HEK293T (cell line): ENCODE measurements around the gene NXPE3.

ENCODE experiments used
- ELF4 ChIP-seq: fragments of 450-650 bp; IDR thresholded peaks from 2 replicates; pipeline ENCODE4 v1.6.1; 2017; ENCODE audit warnings: antibody characterized with exemption
- FOXA1 ChIP-seq: fragments of 450-650 bp; IDR thresholded peaks from 2 replicates; pipeline ENCODE4 v1.6.1; 2016; ENCODE audit warnings: mild to moderate bottlenecking
- FOXM1 ChIP-seq: fragments of 450-650 bp; IDR thresholded peaks from 2 replicates; pipeline ENCODE4 v1.6.1; 2017; ENCODE audit warnings: mild to moderate bottlenecking, borderline replicate concordance
- HDGF ChIP-seq: fragments of 450-650 bp; IDR thresholded peaks from 2 replicates; pipeline ENCODE4 v1.6.1; 2017; ENCODE audit warnings: antibody characterized with exemption, borderline replicate concordance
- SP1 ChIP-seq: fragments of 450-650 bp; IDR thresholded peaks from 2 replicates; pipeline ENCODE4 v1.6.1; 2017
- ZNF384 ChIP-seq: fragments of 450-650 bp; IDR thresholded peaks from 2 replicates; pipeline ENCODE4 v1.6.1; 2016

DNA sequence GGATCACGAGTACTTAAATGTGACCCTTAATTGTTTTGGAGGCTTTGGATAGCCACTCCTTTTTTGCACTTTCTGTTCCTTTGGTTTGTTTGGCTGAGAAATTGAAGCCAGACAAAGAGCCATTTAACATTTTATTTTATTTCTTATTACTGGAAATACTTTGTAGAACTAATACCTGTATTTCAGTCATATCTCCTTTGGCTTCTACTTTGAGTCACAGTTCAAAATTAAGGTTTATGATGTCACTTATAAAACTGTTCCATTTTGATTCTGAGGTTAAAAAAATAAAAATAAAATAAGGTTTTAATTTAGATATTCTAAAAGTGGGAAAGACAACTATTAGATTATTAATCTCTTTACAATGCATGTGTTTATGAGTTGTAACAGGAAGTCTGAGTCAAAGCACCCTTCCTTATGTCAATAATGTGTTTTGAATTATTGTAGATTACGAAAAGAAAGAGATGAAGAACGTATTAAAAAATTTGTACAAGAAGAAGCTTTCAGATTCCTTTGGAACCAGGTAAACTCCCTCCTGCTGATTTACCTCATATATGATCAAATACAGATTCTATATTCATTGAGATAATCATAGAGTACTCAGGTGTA is 16.9 kb upstream of the NXPE3 start:
- TF ChIP-seq SP1 = no peak
- TF ChIP-seq HDGF = no peak
- TF ChIP-seq ELF4 = no peak
- TF ChIP-seq FOXM1 = no peak
- no peak for TF ChIP-seq FOXA1
- TF ChIP-seq ZNF384 = no peak
